Measurements from ENCODE around the gene NOP10. TPM values are rescaled to one million over a fixed set of nuclear protein-coding genes. Genes with fewer than 3 reads are reported as not detected.

NOP10 gene
- total and polyA plus RNA-seq, 2 of the 13 experiments (the other 11 are each of a cell fraction or from before 2014, with no cell fraction given) = 239 to 369 TPM

DNA sequence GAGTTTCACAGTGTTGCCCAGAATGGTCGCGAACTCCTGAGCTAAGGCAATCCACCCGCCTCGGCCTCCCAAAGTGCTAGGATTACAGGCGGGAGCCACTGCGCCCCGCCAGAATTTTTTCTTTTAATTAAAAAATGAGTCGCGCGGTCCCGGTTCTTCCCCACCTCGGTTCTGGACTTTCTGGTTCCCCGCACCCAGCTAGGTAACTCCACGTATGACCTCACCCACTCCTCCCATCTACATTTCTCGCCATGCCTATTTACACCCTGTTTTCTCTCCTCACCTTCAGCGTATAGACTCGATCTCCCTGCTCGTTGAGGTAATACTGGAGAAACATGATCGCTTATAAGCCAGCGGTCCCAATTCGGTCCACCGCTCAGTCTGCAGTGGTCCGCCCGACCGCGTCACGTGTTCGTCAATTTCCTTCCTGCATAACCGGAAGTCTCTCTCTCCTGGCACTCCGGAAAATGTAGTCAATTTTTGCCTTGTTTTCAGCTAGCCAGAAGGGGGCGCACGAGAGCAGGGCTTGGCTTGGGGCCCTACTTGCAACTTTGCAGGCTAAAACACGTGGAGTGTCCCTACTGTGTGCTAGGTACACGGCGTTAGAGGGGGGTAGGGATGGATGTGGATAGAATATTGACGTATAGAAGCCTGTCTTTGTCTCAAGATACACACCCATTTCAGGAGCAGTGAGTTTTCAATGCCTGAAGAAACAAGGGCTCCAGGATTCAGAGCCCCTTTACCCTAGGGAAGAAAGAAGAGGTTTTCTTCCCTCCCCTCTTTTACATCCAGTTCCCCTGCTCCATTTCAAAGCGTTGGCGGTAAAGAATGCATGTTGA lies at the start of gene NOP10, which contains the start of gene NUTM1 (continued):
- TF ChIP-seq, protein P1, sequence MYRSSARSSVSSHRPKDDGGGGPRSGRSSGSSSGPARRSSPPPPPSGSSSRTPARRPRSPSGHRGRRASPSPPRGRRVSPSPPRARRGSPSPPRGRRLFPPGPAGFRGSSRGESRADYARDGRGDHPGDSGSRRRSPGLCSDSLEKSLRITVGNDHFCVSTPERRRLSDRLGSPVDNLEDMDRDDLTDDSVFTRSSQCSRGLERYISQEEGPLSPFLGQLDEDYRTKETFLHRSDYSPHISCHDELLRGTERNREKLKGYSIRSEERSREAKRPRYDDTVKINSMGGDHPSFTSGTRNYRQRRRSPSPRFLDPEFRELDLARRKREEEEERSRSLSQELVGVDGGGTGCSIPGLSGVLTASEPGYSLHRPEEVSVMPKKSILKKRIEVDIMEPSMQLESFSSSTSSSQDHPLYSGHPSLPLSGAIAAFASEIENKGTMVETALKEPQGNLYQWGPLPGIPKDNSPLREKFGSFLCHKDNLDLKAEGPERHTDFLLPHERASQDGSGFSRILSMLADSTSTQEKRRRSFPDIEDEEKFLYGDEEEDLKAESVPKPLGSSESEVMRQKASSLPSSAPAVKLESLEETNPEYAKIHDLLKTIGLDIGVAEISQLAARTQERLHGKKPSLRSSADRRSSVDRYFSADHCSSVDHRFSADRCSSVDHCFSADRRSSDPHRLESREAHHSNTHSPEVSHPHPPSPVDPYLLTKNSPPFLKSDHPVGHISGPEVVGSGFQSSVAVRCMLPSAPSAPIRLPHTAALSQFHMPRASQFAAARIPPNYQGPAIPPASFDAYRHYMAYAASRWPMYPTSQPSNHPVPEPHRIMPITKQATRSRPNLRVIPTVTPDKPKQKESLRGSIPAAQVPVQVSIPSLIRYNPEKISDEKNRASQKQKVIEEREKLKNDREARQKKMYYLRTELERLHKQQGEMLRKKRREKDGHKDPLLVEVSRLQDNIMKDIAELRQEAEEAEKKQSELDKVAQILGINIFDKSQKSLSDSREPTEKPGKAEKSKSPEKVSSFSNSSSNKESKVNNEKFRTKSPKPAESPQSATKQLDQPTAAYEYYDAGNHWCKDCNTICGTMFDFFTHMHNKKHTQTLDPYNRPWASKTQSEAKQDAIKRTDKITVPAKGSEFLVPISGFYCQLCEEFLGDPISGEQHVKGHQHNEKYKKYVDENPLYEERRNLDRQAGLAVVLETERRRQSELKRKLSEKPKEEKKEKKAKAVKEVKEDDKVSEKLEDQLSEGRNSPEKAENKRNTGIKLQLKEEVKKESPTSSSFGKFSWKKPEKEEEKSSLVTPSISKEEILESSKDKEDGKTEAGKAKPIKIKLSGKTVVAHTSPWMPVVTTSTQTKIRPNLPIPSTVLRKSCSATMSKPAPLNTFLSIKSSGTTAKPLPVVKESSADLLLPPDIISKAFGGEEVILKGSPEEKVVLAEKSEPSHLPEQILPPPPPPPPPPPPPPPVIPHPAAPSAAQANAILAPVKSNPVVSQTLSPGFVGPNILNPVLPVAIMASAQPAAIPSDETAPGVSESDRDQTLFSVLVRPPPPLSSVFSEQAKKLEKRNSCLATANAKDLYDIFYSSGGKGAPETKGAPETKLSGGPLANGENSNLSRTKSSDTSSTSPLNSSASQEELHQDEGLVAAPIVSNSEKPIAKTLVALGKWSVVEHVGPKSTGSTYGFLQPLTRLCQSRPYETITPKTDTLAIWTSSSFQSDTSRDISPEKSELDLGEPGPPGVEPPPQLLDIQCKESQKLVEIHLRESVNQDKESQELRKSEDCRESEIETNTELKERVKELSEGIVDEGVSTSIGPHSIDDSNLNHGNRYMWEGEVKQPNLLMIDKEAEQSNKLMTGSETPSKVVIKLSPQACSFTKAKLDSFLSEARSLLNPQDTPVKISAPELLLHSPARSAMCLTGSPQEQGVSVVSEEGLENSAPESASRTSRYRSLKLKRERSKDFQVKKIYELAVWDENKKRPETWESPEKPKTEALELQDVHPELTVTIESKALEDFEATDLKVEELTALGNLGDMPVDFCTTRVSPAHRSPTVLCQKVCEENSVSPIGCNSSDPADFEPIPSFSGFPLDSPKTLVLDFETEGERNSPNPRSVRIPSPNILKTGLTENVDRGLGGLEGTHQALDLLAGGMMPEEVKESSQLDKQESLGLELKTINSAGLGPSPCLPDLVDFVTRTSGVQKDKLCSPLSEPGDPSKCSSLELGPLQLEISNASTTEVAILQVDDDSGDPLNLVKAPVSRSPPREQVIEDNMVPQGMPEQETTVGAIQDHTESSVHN (CRISPR knock-in tag; IDR thresholded peaks at IDR 0.05) = no peak
- no peak for TF ChIP-seq ARHGAP35 (CRISPR knock-in tag; IDR thresholded peaks at IDR 0.05; ENCODE audit: borderline replicate concordance)
- TF ChIP-seq ZFYVE20 (CRISPR knock-in tag; IDR thresholded peaks at IDR 0.05; ENCODE audit: borderline replicate concordance, low read depth) = no peak
- TF ChIP-seq, protein P2, sequence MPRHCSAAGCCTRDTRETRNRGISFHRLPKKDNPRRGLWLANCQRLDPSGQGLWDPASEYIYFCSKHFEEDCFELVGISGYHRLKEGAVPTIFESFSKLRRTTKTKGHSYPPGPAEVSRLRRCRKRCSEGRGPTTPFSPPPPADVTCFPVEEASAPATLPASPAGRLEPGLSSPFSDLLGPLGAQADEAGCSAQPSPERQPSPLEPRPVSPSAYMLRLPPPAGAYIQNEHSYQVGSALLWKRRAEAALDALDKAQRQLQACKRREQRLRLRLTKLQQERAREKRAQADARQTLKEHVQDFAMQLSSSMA (CRISPR knock-in tag; IDR thresholded peaks at IDR 0.05) = no peak
- no peak for TF ChIP-seq GTF3A (CRISPR knock-in tag; conservative IDR thresholded peaks at IDR 0.05)
- peak; percentile 83; the same call in 1 of the 2 replicates for TF ChIP-seq CBX5 (CRISPR knock-in tag; IDR thresholded peaks at IDR 0.05; ENCODE audit: borderline replicate concordance)
- 0 out of 2 replicates have a peak, but pooled peaks have one; percentile 39 for TF ChIP-seq ZNF354B (CRISPR knock-in tag; IDR thresholded peaks at IDR 0.05)
- TF ChIP-seq ZFP1 (CRISPR knock-in tag; IDR thresholded peaks at IDR 0.05) = peak; percentile 57; the same call in 1 of the 2 replicates
- no peak for TF ChIP-seq ZNF430 (CRISPR knock-in tag; IDR thresholded peaks at IDR 0.05)
- TF ChIP-seq, protein P3, sequence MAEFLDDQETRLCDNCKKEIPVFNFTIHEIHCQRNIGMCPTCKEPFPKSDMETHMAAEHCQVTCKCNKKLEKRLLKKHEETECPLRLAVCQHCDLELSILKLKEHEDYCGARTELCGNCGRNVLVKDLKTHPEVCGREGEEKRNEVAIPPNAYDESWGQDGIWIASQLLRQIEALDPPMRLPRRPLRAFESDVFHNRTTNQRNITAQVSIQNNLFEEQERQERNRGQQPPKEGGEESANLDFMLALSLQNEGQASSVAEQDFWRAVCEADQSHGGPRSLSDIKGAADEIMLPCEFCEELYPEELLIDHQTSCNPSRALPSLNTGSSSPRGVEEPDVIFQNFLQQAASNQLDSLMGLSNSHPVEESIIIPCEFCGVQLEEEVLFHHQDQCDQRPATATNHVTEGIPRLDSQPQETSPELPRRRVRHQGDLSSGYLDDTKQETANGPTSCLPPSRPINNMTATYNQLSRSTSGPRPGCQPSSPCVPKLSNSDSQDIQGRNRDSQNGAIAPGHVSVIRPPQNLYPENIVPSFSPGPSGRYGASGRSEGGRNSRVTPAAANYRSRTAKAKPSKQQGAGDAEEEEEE (CRISPR knock-in tag; IDR thresholded peaks at IDR 0.05; ENCODE audit: borderline replicate concordance) = no peak
- TF ChIP-seq, protein P4, sequence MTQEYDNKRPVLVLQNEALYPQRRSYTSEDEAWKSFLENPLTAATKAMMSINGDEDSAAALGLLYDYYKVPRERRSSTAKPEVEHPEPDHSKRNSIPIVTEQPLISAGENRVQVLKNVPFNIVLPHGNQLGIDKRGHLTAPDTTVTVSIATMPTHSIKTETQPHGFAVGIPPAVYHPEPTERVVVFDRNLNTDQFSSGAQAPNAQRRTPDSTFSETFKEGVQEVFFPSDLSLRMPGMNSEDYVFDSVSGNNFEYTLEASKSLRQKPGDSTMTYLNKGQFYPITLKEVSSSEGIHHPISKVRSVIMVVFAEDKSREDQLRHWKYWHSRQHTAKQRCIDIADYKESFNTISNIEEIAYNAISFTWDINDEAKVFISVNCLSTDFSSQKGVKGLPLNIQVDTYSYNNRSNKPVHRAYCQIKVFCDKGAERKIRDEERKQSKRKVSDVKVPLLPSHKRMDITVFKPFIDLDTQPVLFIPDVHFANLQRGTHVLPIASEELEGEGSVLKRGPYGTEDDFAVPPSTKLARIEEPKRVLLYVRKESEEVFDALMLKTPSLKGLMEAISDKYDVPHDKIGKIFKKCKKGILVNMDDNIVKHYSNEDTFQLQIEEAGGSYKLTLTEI (CRISPR knock-in tag; conservative IDR thresholded peaks at IDR 0.05) = no peak
- 0 out of 2 replicates have a peak, but pooled peaks have one; percentile 48 for TF ChIP-seq ZNF335 (CRISPR knock-in tag; IDR thresholded peaks at IDR 0.05)
- no peak for TF ChIP-seq ZFAT (CRISPR knock-in tag; conservative IDR thresholded peaks at IDR 0.05)
- TF ChIP-seq TGIF2 (CRISPR knock-in tag; IDR thresholded peaks at IDR 0.05) = peak; percentile 89
- TF ChIP-seq ZNF781 (CRISPR knock-in tag; IDR thresholded peaks at IDR 0.05; ENCODE audit: borderline replicate concordance, not compliant biosample characterization) = no peak
- no peak for TF ChIP-seq ZNF382 (CRISPR knock-in tag; IDR thresholded peaks at IDR 0.05; ENCODE audit: borderline replicate concordance)
